GOT3 (cell line): ENCODE data around the gene ARFIP1.

Experiments used
- DNase-seq: peaks from one replicate; lab custom pipeline; 2025; ENCODE audit warnings: mixed read lengths; lab: John Stamatoyannopoulos, UW

Gene ARFIP1

DNA sequence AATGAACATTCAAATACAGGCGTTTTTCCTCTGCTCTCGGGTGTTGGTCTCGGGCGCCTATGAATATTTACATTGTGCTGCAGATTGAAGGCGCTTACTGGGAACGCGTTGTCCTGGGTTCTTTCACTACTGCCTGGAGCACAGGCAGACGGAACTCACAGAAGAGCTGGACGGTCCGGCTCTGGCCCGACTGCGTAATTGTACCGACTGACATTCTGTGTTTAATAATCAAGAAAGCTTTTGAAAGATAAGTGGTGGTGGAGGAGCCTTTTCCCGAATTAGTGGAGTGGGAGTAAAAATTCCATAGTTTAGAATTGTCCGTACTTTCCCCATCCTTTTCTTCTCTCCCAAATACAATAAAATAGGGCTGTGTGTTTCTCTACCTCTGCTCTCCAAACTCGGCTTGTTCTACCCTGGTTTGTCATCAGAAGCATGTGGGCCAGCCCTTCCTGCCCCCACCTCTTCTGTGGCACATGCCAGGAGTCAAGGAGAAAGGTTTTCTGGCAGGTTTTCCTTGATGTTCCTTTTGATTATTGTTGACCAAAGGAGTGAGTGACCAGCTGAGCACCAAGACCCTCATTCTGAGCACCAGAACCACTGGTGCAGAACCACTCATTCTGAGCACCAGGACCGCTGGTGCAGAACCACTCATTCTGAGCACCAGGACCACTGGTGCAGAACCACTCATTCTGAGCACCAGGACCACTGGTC is 158.6 kb downstream of the ARFIP1 start:
- DNase-seq = no peak

DNA sequence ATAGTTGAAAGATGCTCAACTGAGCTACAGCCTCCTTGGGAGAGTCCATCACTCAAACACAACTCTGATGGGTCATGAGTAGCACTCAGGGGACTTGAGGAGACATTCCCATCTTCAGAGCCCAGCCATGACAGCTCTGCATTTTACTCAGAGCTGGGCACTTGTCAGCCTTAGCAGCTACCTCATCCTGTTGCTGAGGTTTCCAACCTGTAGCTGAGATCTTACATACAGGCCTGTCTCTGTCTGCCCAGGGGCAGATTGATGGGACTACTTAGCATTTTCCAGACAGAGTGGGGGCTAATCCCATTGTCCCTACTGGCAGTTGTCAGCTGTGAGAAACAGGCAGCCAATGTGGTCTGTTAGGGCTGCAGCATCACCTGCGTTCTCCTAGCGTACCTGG is 159.9 kb downstream of the ARFIP1 start:
- DNase-seq = no peak

DNA sequence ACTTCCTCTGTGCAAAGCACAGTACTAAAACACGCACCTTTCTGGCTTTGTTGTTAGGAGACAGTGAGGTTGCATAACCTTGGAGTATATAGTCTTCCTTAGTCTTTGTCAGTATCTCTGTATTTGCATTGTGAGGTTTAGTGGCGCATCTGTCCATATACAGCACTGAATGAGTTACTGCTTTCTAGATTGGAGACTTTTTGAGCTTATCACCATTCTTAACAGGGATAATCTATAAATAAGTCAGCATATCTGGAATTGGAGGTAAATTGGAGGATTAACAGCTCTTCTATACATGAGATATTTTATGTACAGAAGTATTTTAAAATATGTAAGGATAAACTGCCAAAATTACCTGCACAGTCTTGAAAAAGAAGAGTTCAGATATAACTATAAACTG is 160.7 kb downstream of the ARFIP1 start:
- no peak for DNase-seq

DNA sequence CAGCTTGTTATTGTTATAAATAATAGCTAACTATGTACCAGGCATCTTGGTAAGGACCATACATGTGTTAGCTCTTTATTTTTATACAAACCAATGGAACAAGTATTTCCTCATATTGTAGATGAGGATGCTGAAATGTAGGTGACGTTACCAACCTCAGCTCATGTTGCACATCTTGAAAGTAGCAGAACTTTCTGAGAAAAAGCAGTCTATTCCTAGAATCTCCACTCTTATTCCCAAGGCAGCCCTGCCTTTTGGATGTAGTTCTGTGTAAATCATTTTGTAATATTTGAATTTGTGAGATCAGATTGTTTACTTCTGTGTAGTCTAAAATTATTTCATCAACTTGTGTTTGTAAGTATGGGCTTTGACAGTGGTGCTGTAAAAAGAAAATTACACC is 161.7 kb downstream of the ARFIP1 start:
- no peak for DNase-seq

DNA sequence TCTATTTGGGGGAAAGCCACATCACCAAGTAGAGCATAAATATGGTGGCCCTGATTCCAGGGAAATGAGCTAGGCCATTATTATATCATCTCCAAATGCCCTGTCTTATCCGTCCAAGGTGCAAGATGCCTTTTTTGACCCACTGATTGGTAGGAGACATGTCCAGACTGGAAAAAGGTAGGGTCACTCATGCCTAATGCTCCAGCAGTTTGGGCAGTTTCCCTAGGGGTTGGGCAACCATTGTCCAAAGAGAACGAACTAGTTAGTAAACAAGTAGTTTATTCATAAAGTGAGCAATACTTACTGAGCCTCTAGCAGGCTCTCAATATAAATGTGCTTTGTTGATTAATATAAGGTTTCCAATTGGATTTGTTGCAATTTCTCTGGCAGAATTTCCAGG is 162.6 kb downstream of the ARFIP1 start:
- no peak for DNase-seq

DNA sequence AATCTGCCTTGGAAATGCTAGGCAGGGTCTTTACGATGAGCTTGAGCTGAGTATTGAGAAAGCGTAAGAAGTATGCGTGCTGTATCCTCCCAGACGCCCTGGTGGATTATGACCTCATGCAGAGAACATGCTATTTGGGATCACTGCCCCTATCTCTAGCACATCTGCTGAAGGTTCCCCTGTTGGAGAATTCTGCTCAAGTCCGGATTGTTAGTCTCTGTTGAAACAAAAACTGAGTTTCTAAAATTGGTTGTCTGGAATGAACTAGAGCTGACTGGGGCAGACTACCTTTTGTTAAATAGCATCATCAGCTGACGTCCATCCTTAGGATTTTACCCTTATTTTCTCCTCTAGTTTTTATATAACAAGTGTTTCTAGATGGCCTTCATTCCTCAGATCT is 163.9 kb downstream of the ARFIP1 start:
- no peak for DNase-seq

DNA sequence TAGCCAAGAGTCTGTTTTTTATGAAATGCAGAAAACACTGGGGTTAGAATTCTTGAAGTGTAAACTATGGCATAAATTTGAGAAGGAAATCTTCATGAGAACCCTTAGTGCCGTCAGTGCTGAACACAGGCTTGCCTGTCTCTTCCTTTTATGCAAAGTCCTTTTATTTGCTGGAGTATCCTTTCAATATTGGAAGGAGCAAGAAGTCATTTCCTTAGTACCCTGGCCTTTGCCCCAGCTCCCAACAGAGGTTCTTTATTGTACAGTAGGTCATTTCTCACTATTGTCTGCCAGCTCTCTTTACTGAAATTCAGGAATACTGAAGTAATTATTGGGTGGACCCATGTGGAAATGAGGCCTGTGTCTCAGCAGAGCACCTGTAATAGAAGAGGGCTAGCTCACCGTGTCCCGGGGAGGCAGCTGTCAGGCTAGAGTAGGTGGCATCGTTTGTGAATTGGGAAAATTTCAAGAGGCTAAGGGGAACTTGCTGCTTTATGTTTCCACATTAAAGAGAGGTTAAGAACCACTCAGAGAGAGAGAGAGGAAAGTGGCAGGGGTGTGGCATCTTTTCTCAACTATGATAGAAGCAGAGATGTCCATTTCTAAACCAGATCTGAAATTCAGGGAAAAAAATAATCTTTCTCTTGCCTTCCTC is 165.0 kb downstream of the ARFIP1 start:
- no peak for DNase-seq

DNA sequence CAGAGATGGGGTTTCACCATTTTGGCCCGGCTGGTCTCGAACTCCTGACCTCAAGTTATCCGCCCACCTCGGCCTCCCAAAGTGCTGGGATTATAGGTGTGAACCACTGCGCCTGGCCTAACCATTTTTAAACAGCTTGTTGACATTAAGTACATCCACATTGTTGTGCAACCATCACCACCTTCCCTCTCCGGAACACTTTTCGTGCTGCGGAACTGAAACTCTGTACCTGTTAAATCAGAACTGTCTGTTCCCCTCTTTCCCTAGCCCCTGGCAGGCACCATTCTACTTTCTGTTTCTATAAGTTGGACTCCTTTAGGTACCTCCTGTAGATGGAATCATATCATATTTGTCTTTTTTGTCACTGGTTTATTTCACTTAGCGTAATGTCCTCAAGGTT is 165.9 kb downstream of the ARFIP1 start:
- no peak for DNase-seq

DNA sequence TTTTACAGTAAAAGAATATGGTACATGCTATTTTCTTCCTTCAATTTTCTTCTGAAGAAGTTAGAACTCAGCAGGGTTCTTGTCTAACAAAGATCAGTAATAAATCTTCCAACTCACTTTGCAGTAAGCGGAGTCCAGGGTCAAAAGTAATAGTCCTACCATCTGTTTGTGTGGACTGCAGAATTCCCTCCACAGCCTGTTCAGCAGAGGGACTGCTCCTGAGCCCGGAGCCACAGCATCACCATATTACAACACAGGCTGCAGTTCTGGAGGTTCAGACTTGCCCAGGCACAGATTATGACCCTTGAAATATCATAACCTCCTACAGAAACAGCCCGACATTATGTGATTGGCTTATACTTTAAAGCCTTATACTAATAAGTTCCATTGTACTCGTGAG is 166.7 kb downstream of the ARFIP1 start:
- DNase-seq = no peak

DNA sequence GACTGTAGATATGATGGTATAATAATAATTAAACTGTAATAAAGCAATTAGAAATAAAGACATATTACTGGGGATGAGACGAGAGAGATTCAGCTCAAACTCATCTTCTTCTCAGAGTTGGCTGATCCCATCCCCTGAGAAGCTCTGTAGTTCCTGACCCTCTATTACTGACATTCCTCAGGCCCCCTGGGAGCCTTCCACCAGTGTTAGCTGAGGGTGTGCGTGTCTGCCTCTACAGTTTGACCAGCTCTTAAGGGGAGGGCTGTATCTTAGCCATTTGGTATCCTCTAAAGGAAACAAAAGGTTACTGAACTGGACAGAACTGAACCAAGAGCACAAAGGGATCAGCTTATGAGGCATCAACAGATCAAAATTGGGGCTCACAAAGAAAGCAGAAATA is 167.6 kb downstream of the ARFIP1 start:
- DNase-seq = no peak

DNA sequence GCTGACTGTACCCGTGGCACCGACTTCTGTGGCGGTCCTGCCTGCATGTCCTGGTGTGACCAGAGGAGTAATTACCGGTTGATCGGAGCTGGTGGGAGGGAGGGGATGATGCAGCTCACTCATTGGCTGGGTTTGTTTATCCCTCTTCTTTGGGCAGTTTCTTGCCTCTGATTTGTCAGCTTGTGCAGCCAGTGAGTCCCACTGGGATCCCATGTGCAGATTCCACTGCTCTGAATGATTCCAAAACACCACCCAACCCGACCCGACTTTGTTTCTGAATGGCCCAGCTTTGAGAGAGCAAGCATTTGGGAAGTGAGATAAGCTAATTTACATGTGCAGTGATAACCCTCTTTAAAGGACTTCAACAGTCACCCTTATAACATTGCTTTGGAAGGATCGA is 170.2 kb downstream of the ARFIP1 start:
- no peak for DNase-seq

DNA sequence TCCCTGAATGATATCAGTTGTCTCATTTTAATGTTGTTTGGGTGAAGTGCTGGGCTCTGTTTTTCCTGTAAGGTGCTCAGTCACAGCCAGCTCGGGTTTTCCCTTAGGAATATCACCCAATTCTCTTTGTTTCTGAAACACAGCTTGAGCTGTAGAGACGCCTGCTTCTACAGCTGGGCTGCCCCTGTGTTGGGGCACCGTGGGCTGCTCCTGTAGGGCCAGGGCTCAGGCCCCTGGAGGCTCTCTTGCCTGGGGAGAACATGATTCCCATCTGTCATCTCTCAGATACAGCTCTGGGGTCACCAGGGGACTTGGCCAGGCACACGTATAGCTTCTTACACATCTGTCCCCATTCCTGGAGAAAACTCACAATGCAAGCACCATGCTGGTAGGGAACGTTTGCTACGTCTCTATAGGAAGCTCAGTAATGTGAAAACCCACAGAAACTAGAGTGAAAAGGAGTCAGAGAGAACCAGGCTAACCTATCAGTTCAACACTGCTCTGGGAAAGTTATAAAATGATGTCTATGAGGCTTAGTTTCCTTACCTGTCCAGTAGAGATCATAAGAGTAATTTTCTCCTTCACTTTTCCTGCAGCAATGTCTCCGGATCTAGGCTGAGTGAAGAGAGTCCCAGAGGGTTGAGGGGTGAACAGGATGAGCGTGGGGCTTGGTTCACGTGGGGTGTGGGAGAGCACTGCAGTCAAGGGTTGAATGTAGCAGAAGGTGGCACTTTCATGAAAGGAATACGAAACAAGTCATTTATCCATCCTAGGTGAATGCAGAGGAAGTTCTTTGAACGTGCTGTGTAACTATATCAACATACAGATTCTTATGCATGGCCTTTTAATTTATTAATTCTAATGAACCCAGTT is 170.9 kb downstream of the ARFIP1 start:
- no peak for DNase-seq

DNA sequence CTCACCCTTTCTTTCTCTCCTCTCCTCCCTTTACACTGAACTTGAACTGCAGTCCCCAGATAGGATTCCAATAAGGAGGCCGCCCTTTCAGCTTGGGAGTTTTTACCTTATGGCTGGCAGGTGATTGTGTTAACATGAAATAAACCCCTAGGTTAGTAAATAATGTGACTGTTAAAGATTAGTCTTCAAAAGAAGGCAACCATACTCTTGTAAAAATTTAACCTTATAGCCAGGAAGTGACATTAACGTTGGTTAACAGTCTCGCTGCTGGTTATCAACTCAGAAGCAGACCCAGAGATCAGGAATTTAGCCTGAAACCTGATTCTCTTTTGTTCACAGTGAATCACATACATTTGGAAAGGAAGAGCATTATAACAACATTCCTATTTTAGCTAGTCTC is 171.6 kb downstream of the ARFIP1 start:
- no peak for DNase-seq

DNA sequence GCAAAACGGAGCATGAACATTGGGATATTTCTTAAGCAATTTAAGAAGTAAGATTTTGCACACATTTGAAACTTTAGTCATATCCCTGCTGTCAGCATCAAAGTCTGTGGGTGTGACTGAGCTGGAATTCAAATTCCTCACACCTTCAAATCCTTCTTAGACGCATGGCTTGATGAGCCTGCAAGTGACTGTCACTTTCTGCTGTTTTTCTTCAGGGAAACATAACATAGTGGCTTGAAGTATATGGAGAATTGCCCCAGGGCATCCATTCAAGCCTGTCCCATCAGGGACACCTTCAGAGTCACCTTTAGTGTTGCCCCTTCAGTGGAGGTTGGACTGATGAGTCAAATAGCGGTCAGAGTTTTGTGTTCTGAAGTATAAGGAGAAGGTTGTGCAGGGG is 173.8 kb downstream of the ARFIP1 start:
- DNase-seq = no peak

DNA sequence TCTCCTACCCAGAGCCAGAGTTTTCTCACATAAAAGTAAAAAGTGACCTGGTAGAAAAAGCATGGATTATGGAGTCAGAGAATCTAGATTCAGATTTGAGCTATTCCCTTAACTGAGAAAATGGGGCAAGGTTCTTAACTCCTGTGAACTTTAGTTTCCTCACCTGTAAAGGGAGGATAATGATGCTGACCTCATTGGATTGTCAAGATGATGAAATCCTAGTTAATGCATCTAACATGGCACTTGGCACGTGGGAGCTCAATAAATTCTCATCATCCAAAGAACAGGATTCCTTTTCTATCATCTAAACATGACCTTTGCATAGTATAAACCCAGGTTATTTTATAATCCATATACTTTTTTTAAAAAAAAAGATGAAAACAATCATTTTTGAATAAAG is 175.0 kb downstream of the ARFIP1 start:
- no peak for DNase-seq

DNA sequence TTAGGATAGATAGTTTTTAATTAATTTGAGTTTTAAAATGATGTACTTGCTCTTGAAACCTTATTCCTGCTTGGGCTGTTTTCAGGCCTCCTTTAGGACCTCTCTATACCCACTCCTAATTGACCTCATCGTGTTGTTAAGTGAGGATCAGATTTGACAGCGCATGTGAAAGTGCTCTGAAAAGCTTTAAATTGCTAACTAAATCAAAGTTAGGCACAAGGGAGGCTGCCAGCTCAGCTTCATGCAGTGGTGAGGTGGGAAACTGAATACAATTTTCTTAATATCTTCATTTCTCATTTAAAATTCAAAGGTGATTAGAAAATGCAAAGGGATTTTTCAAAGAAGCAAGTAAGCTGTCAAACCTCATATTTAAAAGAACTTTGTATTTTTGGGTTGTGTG is 176.4 kb downstream of the ARFIP1 start:
- DNase-seq = no peak

DNA sequence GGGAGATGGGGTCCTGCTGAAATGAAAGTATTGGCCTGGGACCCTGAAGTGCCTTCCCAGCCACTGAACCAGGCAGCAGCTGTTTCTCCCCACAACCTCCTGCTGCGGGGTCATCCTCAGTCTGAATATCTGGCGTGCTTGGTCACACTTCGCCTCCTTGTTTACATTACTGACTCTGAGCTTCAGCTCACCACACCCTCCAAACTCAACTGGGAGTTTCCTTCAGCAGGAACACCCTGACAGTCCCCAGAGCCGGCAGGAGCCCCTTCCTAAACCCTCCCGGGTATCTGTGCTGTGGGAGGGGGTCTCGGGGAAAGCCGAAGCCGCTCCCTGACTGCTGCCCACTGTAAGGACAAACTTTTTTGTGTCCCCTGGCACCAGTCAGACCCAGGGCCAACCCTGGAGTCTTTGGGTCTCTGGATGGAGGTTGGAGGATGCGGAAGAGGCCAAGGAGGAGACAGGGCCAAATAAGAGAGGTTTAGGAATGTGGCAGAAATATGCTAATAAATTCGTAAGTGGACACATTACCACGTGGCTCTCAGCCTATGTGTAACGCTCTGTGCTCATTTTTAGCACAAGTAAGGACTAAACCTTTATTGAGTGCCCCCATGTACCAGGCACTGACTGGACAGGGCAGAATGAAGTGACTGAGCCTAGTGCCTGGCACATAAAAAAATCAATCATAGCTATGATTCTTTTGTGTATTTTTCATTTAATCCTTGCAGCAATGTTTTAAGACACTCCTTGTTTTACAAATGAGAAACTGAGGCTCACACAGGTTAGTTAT is 177.1 kb downstream of the ARFIP1 start:
- DNase-seq = no peak

DNA sequence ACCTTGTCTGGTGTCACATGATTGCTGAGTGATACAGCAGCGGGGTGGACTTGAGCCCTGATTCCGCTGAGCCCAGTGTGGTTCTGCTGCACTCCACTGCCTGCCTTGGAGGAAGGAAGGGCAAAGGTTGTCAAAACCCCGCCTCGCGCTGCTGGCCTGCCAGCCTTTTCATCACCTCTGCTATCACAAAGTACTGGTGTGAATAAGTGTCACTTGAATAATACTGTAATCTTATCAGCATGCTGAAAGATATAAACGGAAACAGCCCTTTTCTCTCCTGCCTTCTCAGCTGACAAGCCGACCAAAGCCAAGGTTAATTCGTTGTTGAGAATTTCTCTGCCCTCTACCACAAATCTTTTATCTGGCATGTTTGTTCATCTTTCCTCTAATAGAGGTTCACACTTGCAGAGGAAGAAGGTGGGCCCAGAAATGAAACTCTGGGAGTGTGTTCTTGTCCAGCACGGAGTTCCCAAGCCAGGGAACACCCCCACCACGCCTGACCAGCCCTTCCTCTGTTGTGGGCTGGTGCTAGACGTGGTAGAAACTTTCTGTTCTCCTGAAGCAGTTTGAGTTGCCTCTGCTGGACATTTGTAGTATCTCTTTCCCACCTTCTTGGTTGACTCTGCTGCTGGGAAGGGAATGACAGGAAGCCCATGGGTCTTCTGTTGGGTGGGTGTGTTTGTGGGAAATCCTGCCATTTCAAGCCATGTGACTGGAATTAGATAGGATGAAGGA is 177.8 kb downstream of the ARFIP1 start:
- DNase-seq = no peak

DNA sequence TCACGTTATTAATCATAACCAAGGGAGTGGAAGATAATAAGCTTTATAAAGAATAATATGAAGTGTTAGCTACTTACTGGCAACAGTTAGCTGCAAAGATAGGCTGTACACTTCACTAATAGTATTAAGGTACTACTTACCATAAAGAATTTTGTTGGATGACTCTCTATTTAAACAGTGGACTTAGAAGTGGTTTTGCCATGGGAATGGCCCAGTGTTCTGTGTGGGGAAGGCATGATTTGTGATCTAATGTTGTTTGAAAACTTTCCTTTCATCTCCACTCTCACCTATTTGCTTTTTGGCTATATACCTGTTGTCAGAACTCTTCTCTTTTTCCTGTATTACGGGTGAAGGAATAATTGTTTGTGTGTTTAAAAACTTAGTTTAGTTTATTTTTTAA is 179.3 kb downstream of the ARFIP1 start:
- no peak for DNase-seq

DNA sequence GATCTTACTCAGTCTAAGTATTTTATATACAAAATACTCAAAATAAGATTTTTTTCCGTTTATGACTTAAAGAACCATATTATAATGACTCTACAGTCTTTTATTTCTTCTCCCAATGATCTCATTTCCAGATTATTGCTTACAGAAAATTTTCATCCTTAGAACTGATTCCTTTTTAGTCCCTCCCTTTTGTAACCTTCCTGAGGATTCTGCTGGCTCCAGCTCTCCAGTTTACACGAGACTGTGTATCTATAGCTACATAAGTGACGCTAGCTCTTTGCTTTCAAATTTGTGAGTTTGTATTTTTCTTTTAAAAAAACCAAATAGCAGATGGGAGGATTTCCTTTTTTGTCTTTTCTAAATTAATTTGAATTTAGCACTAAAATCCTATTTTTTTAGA is 180.3 kb downstream of the ARFIP1 start:
- DNase-seq = no peak

DNA sequence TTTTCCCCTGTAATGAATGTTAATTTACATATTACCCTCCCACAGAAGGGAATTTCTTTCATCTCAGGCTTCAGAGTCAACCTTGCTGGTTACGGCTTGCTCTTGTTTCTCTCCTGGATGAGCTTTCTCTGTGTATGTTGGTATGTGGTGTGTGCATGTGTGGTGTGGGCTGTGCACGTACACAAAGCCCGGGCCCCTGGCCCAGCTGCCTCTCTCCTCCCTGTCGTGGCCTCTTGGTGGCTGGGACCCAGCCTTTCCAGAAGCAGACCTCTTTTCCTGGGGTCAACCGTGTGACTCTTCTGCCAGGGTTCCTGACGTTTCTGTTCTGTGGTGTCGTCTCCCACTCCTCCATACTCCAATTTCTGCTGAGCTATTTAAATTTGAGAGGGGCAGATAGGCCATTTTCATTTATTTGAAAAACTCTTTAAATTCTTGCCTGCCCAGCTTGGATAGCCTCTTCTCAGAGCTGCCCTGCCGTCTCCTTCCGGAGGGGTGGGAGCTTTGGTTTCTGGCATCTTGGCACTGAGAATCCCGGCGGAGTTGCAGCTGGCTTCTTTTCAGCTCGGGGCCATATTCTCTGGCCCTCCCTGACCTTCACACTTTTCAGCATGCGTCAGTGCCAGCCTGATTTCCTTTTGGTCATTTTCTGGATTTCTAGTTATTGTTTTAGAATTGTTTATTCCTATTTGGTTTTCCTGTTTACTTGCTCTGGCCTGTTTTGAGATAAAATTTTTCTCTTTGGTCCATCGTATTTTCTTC is 181.4 kb downstream of the ARFIP1 start:
- no peak for DNase-seq
